PC-9 (cell line): ENCODE data around the gene SCAF4. TPM values are rescaled to one million over a fixed set of nuclear protein-coding genes. Genes with fewer than 3 reads are reported as not detected.

Experiments
- BruUV-seq: library from RNA; stranded (reverse); fragments of 400-500 nt; replicated peaks from 2 replicates; lab custom pipeline; 2021; lab: Mats Ljungman, UMichigan
- CTCF ChIA-PET: fragments of 300-600 bp; sonication (Branson Sonifier 250); formaldehyde crosslinking; loops from one replicate; lab custom pipeline; 2022; ENCODE audit warnings: antibody characterized with exemption; lab: Charles Lee
- POLR2A ChIA-PET: fragments of 300-600 bp; sonication (Branson Sonifier 250); formaldehyde crosslinking; loops from one replicate; lab custom pipeline; 2022; ENCODE audit warnings: antibody characterized with exemption; ENCODE audit not compliant: unreplicated experiment; lab: Charles Lee
- DNase-seq, 2 experiments: peaks; one replicate each; pipeline versions ENCODE4 v3.0.0 to v3.0.0-alpha.2; 2015 to 2022; ENCODE audit warnings: mixed read lengths in 1 of 2
- H2AFZ ChIP-seq: fragments of 200-600 bp; sonication (generic); 2 replicates; pipeline ENCODE4 v1.8.1; 2017; ENCODE audit warnings: antibody characterized with exemption
- H3F3A ChIP-seq: fragments of 200-600 bp; sonication (generic); 2 replicates; pipeline ENCODE4 v1.8.1; 2017; ENCODE audit warnings: antibody characterized with exemption, mild to moderate bottlenecking, low read depth; ENCODE audit not compliant: insufficient read depth
- H3K27ac ChIP-seq: fragments of 200-600 bp; sonication (generic); 2 replicates; pipeline ENCODE4 v1.6.1; 2016; ENCODE audit warnings: mixed run types
- H3K27me3 ChIP-seq: fragments of 200-600 bp; sonication (generic); 2 replicates; pipeline ENCODE4 v1.6.1; 2016; ENCODE audit warnings: low read depth, mixed run types; ENCODE audit not compliant: insufficient read depth
- H3K36me3 ChIP-seq: fragments of 200-600 bp; sonication (generic); 2 replicates; pipeline ENCODE4 v1.6.1; 2016; ENCODE audit warnings: low read depth, mixed run types
- H3K4me1 ChIP-seq: fragments of 200-600 bp; sonication (generic); replicated peaks from 2 replicates; pipeline ENCODE4 v1.6.1; 2016; ENCODE audit warnings: mixed run types; ENCODE audit not compliant: insufficient read depth
- H3K4me2 ChIP-seq: fragments of 200-600 bp; sonication (generic); 2 replicates; pipeline ENCODE4 v1.6.1; 2017; ENCODE audit warnings: mixed run types
- H3K4me3 ChIP-seq: fragments of 200-600 bp; sonication (generic); 2 replicates; pipeline ENCODE4 v1.6.1; 2016; ENCODE audit warnings: mixed run types
- H3K79me2 ChIP-seq: fragments of 200-600 bp; sonication (generic); 2 replicates; pipeline ENCODE4 v1.6.1; 2017; ENCODE audit warnings: low read depth, mixed run types
- H3K9me2 ChIP-seq: fragments of 200-600 bp; sonication (generic); 2 replicates; pipeline ENCODE4 v1.8.1; 2017; ENCODE audit warnings: mild to moderate bottlenecking; ENCODE audit not compliant: insufficient read depth
- H3K9me3 ChIP-seq: fragments of 200-600 bp; sonication (generic); 2 replicates; pipeline ENCODE4 v1.8.1; 2016; ENCODE audit warnings: low read depth; ENCODE audit not compliant: insufficient read depth
- H4K20me1 ChIP-seq: fragments of 200-600 bp; sonication (generic); 2 replicates; pipeline ENCODE4 v1.8.1; 2017; ENCODE audit not compliant: insufficient read depth
- CTCF ChIP-seq: fragments of 200-600 bp; sonication (generic); conservative IDR thresholded peaks from 2 replicates; pipeline ENCODE4 v1.6.1; 2017; ENCODE audit warnings: mixed run types, antibody characterized with exemption, mild to moderate bottlenecking, moderate library complexity
- EZH2 ChIP-seq: fragments of 200-600 bp; sonication (generic); IDR thresholded peaks from 2 replicates; pipeline ENCODE4 v1.8.0; 2017; ENCODE audit warnings: antibody characterized with exemption, low read depth
- intact Hi-C: fragments of 100-400 bp; cut with micrococcal nuclease; formaldehyde crosslinking; loops from one replicate; pipeline ENCODE4 v1.10.0; 2022; ENCODE audit not compliant: unreplicated experiment
- total RNA-seq: library from RNA; stranded (reverse); gene quantifications from 2 replicates; pipeline ENCODE4 v1.2.3, GENCODE V29; 2021

The SCAF4 gene
- total RNA-seq, 1 experiment from 2014 or later = 30.0 TPM

- no peaks in the 10 kb centered on the region for H3K27me3 ChIP-seq
- H4K20me1 ChIP-seq = no peaks in the 10 kb centered on the region
- BruUV-seq = no TSS peak
- ChIA-PET POLR2A (no interaction called here), CTCF (no interaction called here)
- no peak overlapping the region for H3K4me3 ChIP-seq
- H3K36me3 ChIP-seq = no peaks in the 10 kb centered on the region
- TF ChIP-seq CTCF (no peak), EZH2 (no peak)
- H3K4me1 ChIP-seq = no peaks in the 10 kb centered on the region
- no peaks in the 10 kb centered on the region for H3K9me2 ChIP-seq
- H3F3A ChIP-seq = no peaks in the 10 kb centered on the region
- intact Hi-C loops = no loop called here
- H3K9me3 ChIP-seq = no peaks in the 10 kb centered on the region
- H3K79me2 ChIP-seq = no peaks in the 10 kb centered on the region
- no peak overlapping the region for H2AFZ ChIP-seq
- DNase-seq = no peak
- no peak overlapping the region for H3K4me2 ChIP-seq
- H3K27ac ChIP-seq = no peak overlapping the region
Measured at GRCh38 chr21:31772674-31773555, 41.0 kb upstream of the SCAF4 start.

DNA sequence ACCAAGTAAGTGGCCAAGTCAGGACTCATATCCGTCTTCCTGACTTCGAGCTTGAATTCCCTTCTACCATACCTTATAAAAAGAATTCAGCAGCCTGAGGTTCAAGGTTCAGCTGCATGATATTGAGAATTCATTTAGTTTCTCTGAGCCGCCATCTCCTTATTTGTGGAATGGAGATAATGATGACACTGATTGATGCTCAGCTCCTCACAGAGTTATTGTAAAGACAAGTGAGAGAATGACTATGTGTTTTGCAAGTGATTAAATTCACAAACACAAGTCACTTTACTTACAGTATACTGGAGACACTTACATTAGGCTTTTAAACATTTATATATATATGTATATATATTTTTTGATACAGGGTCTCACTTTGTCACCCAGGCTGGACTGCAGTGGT is 39.8 kb upstream of the SCAF4 start:
- POLR2A ChIA-PET = no interaction called here
- H3K9me2 ChIP-seq = no peaks in the 10 kb centered on the region

DNA sequence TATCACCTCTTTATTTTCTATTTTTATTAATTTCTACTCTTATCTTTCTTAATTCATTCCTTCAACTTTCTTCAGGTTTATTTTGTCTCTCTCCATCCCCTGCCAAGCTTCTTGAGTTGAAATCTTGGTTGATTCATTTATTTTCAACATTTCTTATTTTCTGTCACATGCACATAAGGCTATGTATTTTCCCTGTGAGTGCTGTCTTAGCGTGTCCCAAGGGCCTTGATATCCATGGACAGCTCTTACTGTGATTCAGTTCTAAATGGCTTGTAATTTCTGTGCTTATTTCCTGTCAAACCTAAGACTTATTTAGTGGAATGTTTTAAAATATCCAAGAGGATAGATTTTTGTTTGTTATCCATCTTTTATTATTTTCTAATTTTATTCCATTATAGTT is 36.8 kb upstream of the SCAF4 start:
- H3K4me2 ChIP-seq = no peak overlapping the region
- no peaks in the 10 kb centered on the region for H3K36me3 ChIP-seq

More for the DNA sequence above, 39.8 kb upstream of the SCAF4 start:
- BruUV-seq = no TSS peak
- CTCF ChIA-PET = no interaction called here
- Histone ChIP-seq H3F3A (no peaks in the 10 kb centered on the region), H2AFZ (no peak overlapping the region), H3K9me3 (no peaks in the 10 kb centered on the region), H3K4me1 (no peaks in the 10 kb centered on the region), H3K36me3 (no peaks in the 10 kb centered on the region), H3K27me3 (no peaks in the 10 kb centered on the region), H4K20me1 (no peaks in the 10 kb centered on the region), H3K27ac (no peak overlapping the region), H3K4me3 (no peak overlapping the region), H3K4me2 (no peak overlapping the region), H3K79me2 (no peaks in the 10 kb centered on the region)
- DNase-seq = no peak
- TF ChIP-seq CTCF = no peak
- no peak for TF ChIP-seq EZH2
- intact Hi-C loops = no loop called here

More for the DNA sequence above, 36.8 kb upstream of the SCAF4 start:
- TF ChIP-seq CTCF (no peak), EZH2 (no peak)
- H3K4me3 ChIP-seq = no peak overlapping the region
- H3K9me3 ChIP-seq = no peaks in the 10 kb centered on the region
- no TSS peak for BruUV-seq
- intact Hi-C loops = no loop called here
- no peak overlapping the region for H3K27ac ChIP-seq
- no peaks in the 10 kb centered on the region for H4K20me1 ChIP-seq
- no peaks in the 10 kb centered on the region for H3K9me2 ChIP-seq
- H2AFZ ChIP-seq = no peak overlapping the region
- no peaks in the 10 kb centered on the region for H3K79me2 ChIP-seq
- POLR2A ChIA-PET = no interaction called here
- no peaks in the 10 kb centered on the region for H3K4me1 ChIP-seq
- no peak for DNase-seq
- CTCF ChIA-PET = interaction anchor here (0.6 kb wide), 1 partner anchor 434 kb away, joined by 3 read pairs; no protein-coding TSS in a partner anchor
- no peaks in the 10 kb centered on the region for H3K27me3 ChIP-seq
- no peaks in the 10 kb centered on the region for H3F3A ChIP-seq
